ENCODE data around the gene ABCG8. TPM values are rescaled to one million over a fixed set of nuclear protein-coding genes. Genes with fewer than 3 reads are reported as not detected.

ABCG8 gene
- total RNA-seq, 1 experiment from 2014 or later, result not detected

- no peak for DNase-seq
- no peaks in the 10 kb centered on the region for H3K9me3 ChIP-seq (ENCODE audit: insufficient read depth, low read depth)
- H3K79me2 ChIP-seq (ENCODE audit: low read depth), result no peaks in the 10 kb centered on the region
- BruUV-seq (replicated peaks), result no TSS peak
- CTCF ChIA-PET, result no interaction called here
- no peak overlapping the region for H3K4me3 ChIP-seq
- H2AFZ ChIP-seq, result no peak overlapping the region
- TF ChIP-seq, protein P1, sequence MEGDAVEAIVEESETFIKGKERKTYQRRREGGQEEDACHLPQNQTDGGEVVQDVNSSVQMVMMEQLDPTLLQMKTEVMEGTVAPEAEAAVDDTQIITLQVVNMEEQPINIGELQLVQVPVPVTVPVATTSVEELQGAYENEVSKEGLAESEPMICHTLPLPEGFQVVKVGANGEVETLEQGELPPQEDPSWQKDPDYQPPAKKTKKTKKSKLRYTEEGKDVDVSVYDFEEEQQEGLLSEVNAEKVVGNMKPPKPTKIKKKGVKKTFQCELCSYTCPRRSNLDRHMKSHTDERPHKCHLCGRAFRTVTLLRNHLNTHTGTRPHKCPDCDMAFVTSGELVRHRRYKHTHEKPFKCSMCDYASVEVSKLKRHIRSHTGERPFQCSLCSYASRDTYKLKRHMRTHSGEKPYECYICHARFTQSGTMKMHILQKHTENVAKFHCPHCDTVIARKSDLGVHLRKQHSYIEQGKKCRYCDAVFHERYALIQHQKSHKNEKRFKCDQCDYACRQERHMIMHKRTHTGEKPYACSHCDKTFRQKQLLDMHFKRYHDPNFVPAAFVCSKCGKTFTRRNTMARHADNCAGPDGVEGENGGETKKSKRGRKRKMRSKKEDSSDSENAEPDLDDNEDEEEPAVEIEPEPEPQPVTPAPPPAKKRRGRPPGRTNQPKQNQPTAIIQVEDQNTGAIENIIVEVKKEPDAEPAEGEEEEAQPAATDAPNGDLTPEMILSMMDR (conservative IDR thresholded peaks at IDR 0.05), result no peak
- no peak for TF ChIP-seq EZH2 (IDR thresholded peaks at IDR 0.05; ENCODE audit: low read depth)
- POLR2A ChIA-PET (ENCODE audit: unreplicated experiment), result no interaction called here
- no peak overlapping the region for H3K27ac ChIP-seq
- H3K27me3 ChIP-seq (ENCODE audit: insufficient read depth, low read depth), result no peaks in the 10 kb centered on the region
- no peaks in the 10 kb centered on the region for H3K36me3 ChIP-seq (ENCODE audit: low read depth)
- intact Hi-C loops (cut with micrococcal nuclease; ENCODE audit: unreplicated experiment), result no loop called here
- no peaks in the 10 kb centered on the region for H3F3A ChIP-seq (ENCODE audit: insufficient read depth, low read depth)
- H3K4me2 ChIP-seq, result no peak overlapping the region
- no peaks in the 10 kb centered on the region for H4K20me1 ChIP-seq (ENCODE audit: insufficient read depth)
- H3K9me2 ChIP-seq (ENCODE audit: insufficient read depth), result no peaks in the 10 kb centered on the region
- peaks cover 9% of the 10 kb centered on the region; the same call in 1 of the 2 replicates for H3K4me1 ChIP-seq (replicated peaks; ENCODE audit: insufficient read depth)
Observed at GRCh38 chr2:43810888-43811287, 27.9 kb upstream of the ABCG8 start.

GRCh38 chr2:43812006-43812405, 26.8 kb upstream of the ABCG8 start:
- no peak for DNase-seq
- H3K4me1 ChIP-seq (replicated peaks; ENCODE audit: insufficient read depth), result peaks cover 9% of the 10 kb centered on the region; the same call in 1 of the 2 replicates
- no peaks in the 10 kb centered on the region for H3K9me3 ChIP-seq (ENCODE audit: insufficient read depth, low read depth)
- TF ChIP-seq, protein P1 (conservative IDR thresholded peaks at IDR 0.05), result no peak
- no peak for TF ChIP-seq EZH2 (IDR thresholded peaks at IDR 0.05; ENCODE audit: low read depth)
- no peaks in the 10 kb centered on the region for H3K9me2 ChIP-seq (ENCODE audit: insufficient read depth)
- H3K36me3 ChIP-seq (ENCODE audit: low read depth), result no peaks in the 10 kb centered on the region
- CTCF ChIA-PET, result no interaction called here
- H3F3A ChIP-seq (ENCODE audit: insufficient read depth, low read depth), result no peaks in the 10 kb centered on the region
- POLR2A ChIA-PET (ENCODE audit: unreplicated experiment), result no interaction called here
- H3K4me3 ChIP-seq, result no peak overlapping the region
- H3K27me3 ChIP-seq (ENCODE audit: insufficient read depth, low read depth), result no peaks in the 10 kb centered on the region
- H4K20me1 ChIP-seq (ENCODE audit: insufficient read depth), result no peaks in the 10 kb centered on the region
- BruUV-seq (replicated peaks), result no TSS peak
- intact Hi-C loops (cut with micrococcal nuclease; ENCODE audit: unreplicated experiment), result no loop called here
- no peak overlapping the region for H2AFZ ChIP-seq
- H3K27ac ChIP-seq, result no peak overlapping the region
- no peak overlapping the region for H3K4me2 ChIP-seq
- no peaks in the 10 kb centered on the region for H3K79me2 ChIP-seq (ENCODE audit: low read depth)

DNA sequence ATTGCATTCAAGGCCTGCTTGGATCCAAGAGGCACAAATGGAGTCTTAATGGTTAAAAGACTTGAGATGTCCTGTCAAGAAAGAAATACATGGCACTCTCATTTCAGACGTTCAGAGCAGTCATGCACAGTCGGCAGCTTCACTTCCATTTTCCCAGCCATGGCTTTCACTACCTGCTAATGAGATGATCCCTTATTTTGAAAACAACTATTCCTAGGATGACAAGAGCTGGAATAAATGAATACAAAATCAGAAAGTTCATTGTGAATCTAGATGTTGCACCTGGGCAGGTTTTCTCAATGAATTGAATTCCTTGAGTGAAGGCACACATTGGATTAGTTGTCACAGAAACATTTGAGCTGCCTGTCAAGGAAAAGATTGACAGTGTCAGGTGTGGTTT, 25.8 kb upstream of the ABCG8 start:
- no peak overlapping the region for H3K4me2 ChIP-seq
- H3K9me2 ChIP-seq (ENCODE audit: insufficient read depth), result no peaks in the 10 kb centered on the region
- H3K79me2 ChIP-seq (ENCODE audit: low read depth), result no peaks in the 10 kb centered on the region
- no peak overlapping the region for H3K27ac ChIP-seq
- no TSS peak for BruUV-seq (replicated peaks)
- no peaks in the 10 kb centered on the region for H4K20me1 ChIP-seq (ENCODE audit: insufficient read depth)
- ChIA-PET CTCF (no interaction called here), POLR2A (ENCODE audit: unreplicated experiment) (interaction anchor here (0.6 kb wide), 1 partner anchor 123 kb away, joined by 7 read pairs; no protein-coding TSS in a partner anchor)
- H3F3A ChIP-seq (ENCODE audit: insufficient read depth, low read depth), result no peaks in the 10 kb centered on the region
- H3K27me3 ChIP-seq (ENCODE audit: insufficient read depth, low read depth), result no peaks in the 10 kb centered on the region
- intact Hi-C loops (cut with micrococcal nuclease; ENCODE audit: unreplicated experiment), result no loop called here
- H3K36me3 ChIP-seq (ENCODE audit: low read depth), result no peaks in the 10 kb centered on the region
- H3K4me1 ChIP-seq (replicated peaks; ENCODE audit: insufficient read depth), result peaks cover 7% of the 10 kb centered on the region; the same call in 1 of the 2 replicates
- H3K9me3 ChIP-seq (ENCODE audit: insufficient read depth, low read depth), result no peaks in the 10 kb centered on the region
- no peak for DNase-seq
- no peak overlapping the region for H2AFZ ChIP-seq
- no peak overlapping the region for H3K4me3 ChIP-seq
- TF ChIP-seq, protein P1 (conservative IDR thresholded peaks at IDR 0.05), result no peak
- no peak for TF ChIP-seq EZH2 (IDR thresholded peaks at IDR 0.05; ENCODE audit: low read depth)
